Neutrophil (primary cell): ENCODE results near the gene NEXN.

Experiments used
- H3K27ac ChIP-seq: fragments of 200-600 bp; sonication (generic); 2 replicates; pipeline ENCODE4 v1.5.1; 2016; ENCODE audit warnings: mild to moderate bottlenecking, moderate library complexity
- H3K27me3 ChIP-seq: fragments of 200-600 bp; sonication (generic); 2 replicates; pipeline ENCODE4 v1.6.0; 2016; ENCODE audit warnings: mild to moderate bottlenecking
- H3K36me3 ChIP-seq: fragments of 200-600 bp; sonication (generic); 2 replicates; pipeline ENCODE4 v1.5.1; 2017
- H3K4me1 ChIP-seq, 2 experiments: fragments of 200-600 bp in 1 of 2; sonication (generic) in 1 of 2; 1 replicate in 1 of 2; 2 replicates in 1 of 2; pipeline versions ENCODE4 v1.5.1 to v1.6.1; 2013 to 2016; ENCODE audit warnings: low read depth in 1 of 2, low read length in 1 of 2, mild to moderate bottlenecking in 1 of 2, moderate library complexity in 1 of 2; ENCODE audit not compliant: control insufficient read depth in 1 of 2, insufficient read depth in 1 of 2
- H3K4me3 ChIP-seq, 2 experiments: fragments of 200-600 bp in 1 of 2; sonication (generic) in 1 of 2; 1 replicate in 1 of 2; 2 replicates in 1 of 2; pipeline ENCODE4 v1.5.1; 2013 to 2016; ENCODE audit warnings: low read depth in 1 of 2, low read length in 1 of 2, mild to moderate bottlenecking in 1 of 2, moderate library complexity in 1 of 2
- H3K9me3 ChIP-seq: fragments of 200-600 bp; sonication (generic); 2 replicates; pipeline ENCODE4 v1.5.1; 2016
- TF ChIP-seq, protein P1 (sequence below): fragments of 200-600 bp; sonication (generic); IDR thresholded peaks from 2 replicates; pipeline ENCODE4 v1.5.1; 2016; ENCODE audit warnings: antibody characterized with exemption

The NEXN gene

DNA sequence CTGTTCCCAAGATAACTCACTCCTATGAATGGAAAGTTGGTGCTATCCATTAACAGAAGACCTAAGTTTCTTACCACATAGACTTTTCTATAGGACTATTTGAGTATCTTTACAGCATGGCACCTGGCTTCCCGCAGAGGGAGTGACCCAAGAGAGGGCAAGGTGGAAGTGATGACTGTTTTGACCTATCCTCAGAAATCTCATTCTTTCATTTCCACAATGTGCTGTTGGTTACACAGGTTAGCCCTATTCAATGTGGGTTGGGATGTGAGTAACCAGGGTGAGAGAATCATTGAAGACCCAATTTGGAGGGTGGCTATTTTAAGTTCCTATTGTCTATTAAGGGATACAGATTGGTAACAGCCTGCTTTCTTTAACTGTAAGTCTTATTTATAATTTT lies 38.3 kb upstream of the NEXN start:
- Histone ChIP-seq H3K27me3 (no peaks in the 10 kb centered on the region), H3K4me1 (no peaks in the 10 kb centered on the region), H3K4me3 (no peak overlapping the region), H3K27ac (no peak overlapping the region), H3K36me3 (no peaks in the 10 kb centered on the region), H3K9me3 (no peaks in the 10 kb centered on the region)
- TF ChIP-seq, protein P1, sequence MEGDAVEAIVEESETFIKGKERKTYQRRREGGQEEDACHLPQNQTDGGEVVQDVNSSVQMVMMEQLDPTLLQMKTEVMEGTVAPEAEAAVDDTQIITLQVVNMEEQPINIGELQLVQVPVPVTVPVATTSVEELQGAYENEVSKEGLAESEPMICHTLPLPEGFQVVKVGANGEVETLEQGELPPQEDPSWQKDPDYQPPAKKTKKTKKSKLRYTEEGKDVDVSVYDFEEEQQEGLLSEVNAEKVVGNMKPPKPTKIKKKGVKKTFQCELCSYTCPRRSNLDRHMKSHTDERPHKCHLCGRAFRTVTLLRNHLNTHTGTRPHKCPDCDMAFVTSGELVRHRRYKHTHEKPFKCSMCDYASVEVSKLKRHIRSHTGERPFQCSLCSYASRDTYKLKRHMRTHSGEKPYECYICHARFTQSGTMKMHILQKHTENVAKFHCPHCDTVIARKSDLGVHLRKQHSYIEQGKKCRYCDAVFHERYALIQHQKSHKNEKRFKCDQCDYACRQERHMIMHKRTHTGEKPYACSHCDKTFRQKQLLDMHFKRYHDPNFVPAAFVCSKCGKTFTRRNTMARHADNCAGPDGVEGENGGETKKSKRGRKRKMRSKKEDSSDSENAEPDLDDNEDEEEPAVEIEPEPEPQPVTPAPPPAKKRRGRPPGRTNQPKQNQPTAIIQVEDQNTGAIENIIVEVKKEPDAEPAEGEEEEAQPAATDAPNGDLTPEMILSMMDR = no peak

DNA sequence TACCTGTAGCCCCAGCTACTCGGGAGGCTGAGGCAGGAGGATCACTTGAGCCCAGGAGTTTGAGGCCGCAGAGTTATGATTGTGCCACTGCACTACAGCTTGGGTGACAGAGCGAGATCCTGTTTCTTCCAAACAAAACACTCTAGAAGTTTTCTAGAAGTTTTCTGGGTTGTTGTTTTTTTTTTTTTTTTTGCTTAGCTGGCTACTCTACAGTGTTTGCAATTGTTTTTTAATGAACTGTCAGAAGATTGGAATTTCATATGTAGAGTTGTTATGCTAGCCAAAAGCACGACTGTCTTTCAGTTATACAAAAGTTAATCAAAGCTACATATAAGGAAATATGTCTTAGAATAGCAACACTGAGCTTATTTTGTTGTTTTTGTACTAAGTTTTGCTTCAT lies 30.9 kb upstream of the NEXN start:
- H3K27ac ChIP-seq = no peak overlapping the region
- H3K9me3 ChIP-seq = no peaks in the 10 kb centered on the region
- no peak overlapping the region for H3K4me3 ChIP-seq
- peaks cover 10% of the 10 kb centered on the region for H3K36me3 ChIP-seq
- no peaks in the 10 kb centered on the region for H3K4me1 ChIP-seq
- no peaks in the 10 kb centered on the region for H3K27me3 ChIP-seq
- TF ChIP-seq, protein P1 = no peak

DNA sequence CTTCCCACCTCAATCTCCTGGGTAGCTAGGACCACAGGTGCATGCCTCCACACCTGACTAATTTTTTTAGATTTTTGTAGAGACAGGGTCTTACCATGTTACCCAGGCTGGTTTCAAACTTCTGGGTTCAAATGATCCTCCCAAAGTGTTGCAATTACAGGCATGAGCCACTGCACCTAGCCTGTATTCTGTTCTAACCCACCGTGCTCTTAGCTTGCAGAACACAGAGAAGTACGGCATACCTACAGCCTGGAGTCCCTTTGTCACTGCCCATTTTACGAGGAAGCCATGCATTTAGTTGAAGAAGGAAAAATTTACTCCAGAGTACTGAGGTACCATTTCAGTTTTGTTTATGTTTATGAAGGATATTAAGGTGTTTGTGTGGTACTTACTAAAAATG lies 29.7 kb upstream of the NEXN start:
- H3K27me3 ChIP-seq = no peaks in the 10 kb centered on the region
- no peak overlapping the region for H3K27ac ChIP-seq
- no peak overlapping the region for H3K4me3 ChIP-seq
- H3K36me3 ChIP-seq = peaks cover 10% of the 10 kb centered on the region
- H3K9me3 ChIP-seq = no peaks in the 10 kb centered on the region
- TF ChIP-seq, protein P1 = no peak
- H3K4me1 ChIP-seq = no peaks in the 10 kb centered on the region

DNA sequence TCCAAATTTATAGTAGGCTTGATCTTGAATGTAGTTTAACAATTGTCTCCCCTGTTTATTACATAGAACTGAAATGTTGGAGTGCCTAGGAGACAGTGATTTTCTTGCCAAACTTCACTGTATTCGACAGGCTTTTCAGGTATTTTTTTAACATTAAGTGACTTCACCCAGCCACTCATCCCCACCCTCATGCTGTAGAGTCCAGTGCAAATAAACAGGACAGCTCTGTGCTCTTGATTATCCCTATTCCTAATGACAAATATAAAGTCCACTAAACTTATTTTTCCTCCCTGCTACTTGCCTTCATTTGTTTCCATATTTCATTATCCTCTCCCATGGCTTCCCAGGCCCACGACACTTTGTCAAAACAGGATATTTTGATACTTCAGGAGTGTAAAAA lies 29.2 kb upstream of the NEXN start:
- Histone ChIP-seq H3K27ac (no peak overlapping the region), H3K4me1 (no peaks in the 10 kb centered on the region), H3K9me3 (no peaks in the 10 kb centered on the region), H3K27me3 (no peaks in the 10 kb centered on the region), H3K36me3 (peaks cover 15% of the 10 kb centered on the region), H3K4me3 (no peak overlapping the region)
- TF ChIP-seq, protein P1 = no peak

DNA sequence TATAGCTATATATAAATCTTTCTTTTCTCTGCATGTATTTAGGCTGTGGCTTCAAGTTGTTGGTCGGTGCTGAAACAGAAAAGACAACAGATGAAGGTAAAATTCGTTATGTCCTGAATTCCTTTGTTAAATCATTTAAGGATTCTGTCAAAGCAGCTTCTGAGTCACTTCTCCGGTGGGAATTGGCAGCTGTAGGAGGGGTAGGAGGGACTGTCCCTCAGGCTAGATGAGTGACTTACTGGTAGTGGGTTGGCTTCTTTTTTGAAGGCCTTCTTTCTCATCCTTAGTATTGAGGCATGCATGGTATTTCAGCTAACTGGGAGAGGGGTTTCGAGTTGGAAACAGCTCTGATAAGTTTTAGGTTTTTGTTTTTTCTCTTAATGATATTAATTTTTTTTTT lies 22.1 kb upstream of the NEXN start:
- TF ChIP-seq, protein P1 = no peak
- H3K4me3 ChIP-seq = no peak overlapping the region

DNA sequence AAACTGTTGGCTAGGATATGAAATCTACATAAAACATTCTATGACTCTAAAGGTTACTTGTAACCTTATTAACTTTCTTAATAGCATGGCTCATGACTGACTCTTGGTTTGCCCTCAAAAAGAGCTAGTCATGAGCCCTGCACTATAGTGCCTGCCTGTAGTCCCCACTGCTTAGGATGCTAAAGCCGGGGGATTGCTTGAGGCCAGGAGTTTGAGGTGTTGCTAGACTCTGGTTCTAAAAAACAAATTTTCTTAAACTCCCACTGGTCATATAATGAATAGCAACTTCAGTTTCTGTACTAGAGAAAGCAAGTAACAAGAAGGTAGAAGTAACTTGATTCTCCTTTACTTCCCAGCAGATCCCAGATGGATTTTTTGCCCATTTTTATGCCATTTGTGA lies 15.8 kb upstream of the NEXN start:
- no peak overlapping the region for H3K27ac ChIP-seq
- no peaks in the 10 kb centered on the region for H3K27me3 ChIP-seq
- H3K36me3 ChIP-seq = peaks cover 13% of the 10 kb centered on the region
- H3K9me3 ChIP-seq = no peaks in the 10 kb centered on the region
- TF ChIP-seq, protein P1 = no peak
- H3K4me3 ChIP-seq = no peak overlapping the region
- H3K4me1 ChIP-seq = peaks cover 0 to 5% of the 10 kb centered on the region in 2 experiments

More for the DNA sequence above, 22.1 kb upstream of the NEXN start:
- H3K4me1 ChIP-seq = peaks cover 0 to 3% of the 10 kb centered on the region in 2 experiments
- peaks cover 34% of the 10 kb centered on the region for H3K36me3 ChIP-seq
- no peak overlapping the region for H3K27ac ChIP-seq
- no peaks in the 10 kb centered on the region for H3K27me3 ChIP-seq
- no peaks in the 10 kb centered on the region for H3K9me3 ChIP-seq
